ENCODE measurements around the gene RNF10. TPM values are rescaled to one million over a fixed set of nuclear protein-coding genes. Genes with fewer than 3 reads are reported as not detected.

RNF10 gene
- total and polyA plus RNA-seq, 9 of the 15 experiments (the other 6 are each of a cell fraction or from before 2014, with no cell fraction given) = 43.0 to 139 (median 80.1) TPM

GRCh38 chr12:120581998-120582397, 47.8 kb downstream of the RNF10 start:
- no TSS peak for BruUV-seq (replicated peaks)
- peak in 1 of 4 experiments; percentile 31 for DNase-seq (ENCODE audit: extremely low read depth in 1 of 4, low spot score in 3 of 4)
- WGBS (ENCODE audit: insufficient coverage, low coverage, missing lambda C conversion rate) = 10% methylated on average over 9 of the region's 9 CpGs
- Histone ChIP-seq H3K9ac (ENCODE audit: insufficient read depth in 1 of 2, low read depth in 2 of 2, low read length in 2 of 2) (peak overlapping the region in 1 of 2 experiments; percentile 71; a peak in 2 of 4 replicates), H3K9me3 (replicated peaks; ENCODE audit: control insufficient read depth, insufficient read depth, low read depth, low read length) (no peaks in the 10 kb centered on the region), H3K27me3 (ENCODE audit: control insufficient read depth in 2 of 2, insufficient read depth in 2 of 2, low read length in 2 of 2) (peaks cover 7 to 8% of the 10 kb centered on the region in 2 experiments; a peak in 3 of 5 replicates), H4K20me1 (replicated peaks; ENCODE audit: control insufficient read depth, insufficient read depth, low read length) (peaks cover 9% of the 10 kb centered on the region; the same call in 1 of the 2 replicates), H3K36me3 (ENCODE audit: control insufficient read depth, insufficient read depth, low read length) (peaks cover 26% of the 10 kb centered on the region; the same call in 2 of the 3 replicates), H3K4me1 (replicated peaks in 1 of 2; ENCODE audit: control insufficient read depth in 2 of 2, insufficient read depth in 2 of 2, low read length in 2 of 2) (peaks cover 13 to 19% of the 10 kb centered on the region in 2 experiments; a peak in 3 of 5 replicates), H3K27ac (ENCODE audit: extremely low read depth, low read depth, low read length) (peak overlapping the region; percentile 47), H3K9me1 (ENCODE audit: control insufficient read depth, insufficient read depth, low read length) (no peaks in the 10 kb centered on the region), H3K4me2 (ENCODE audit: insufficient read depth, low read length) (peak overlapping the region; percentile 87), H2AFZ (ENCODE audit: low read depth, low read length) (peak overlapping the region; percentile 92), H3K79me2 (ENCODE audit: control insufficient read depth, insufficient read depth, low read length) (peaks cover 14% of the 10 kb centered on the region; the same call in 2 of the 3 replicates), H3K4me3 (peak overlapping the region; percentile 70)
- no peak for ATAC-seq
- intact Hi-C loops (cut with micrococcal nuclease) (loop anchor here (5.0 kb wide), 3 partner anchors 115 to 255 kb away; partner anchors contain the start of genes GATC, PLA2G1B, SRSF9 and TRIAP1), in situ Hi-C loops (cut with MboI) (loop anchor here (5.0 kb wide), 1 partner anchor 130 kb away; the partner anchor contains the start of gene UNC119B)
- FAIRE-seq = no peak
- POLR2A ChIA-PET = interaction anchor here (0.7 to 2.2 kb wide), 5 partner anchors 14 to 290 kb away, joined by 3 to 8 read pairs (median 3); partner anchors contain the start of gene RNU4-2
- CTCF ChIA-PET (ENCODE audit: low intra/inter-chr PET ratio) = interaction anchor here (1.7 to 3.8 kb wide), 2 partner anchors 65 to 67 kb away, joined by 6 to 19 read pairs; no protein-coding TSS in a partner anchor
- TF ChIP-seq POLR2H (tag; IDR thresholded peaks at IDR 0.05; ENCODE audit: low read depth) (no peak), HLTF (IDR thresholded peaks at IDR 0.05) (no peak), STAG1 (CRISPR knock-in tag; IDR thresholded peaks at IDR 0.05; ENCODE audit: borderline replicate concordance) (no peak), ATF3 (IDR thresholded peaks at IDR 0.05) (peak; percentile 97), ATF3 (CRISPR knock-in tag; conservative IDR thresholded peaks at IDR 0.05) (no peak), ZNF324 (CRISPR knock-in tag; IDR thresholded peaks at IDR 0.05) (no peak), ARID3B (CRISPR knock-in tag; IDR thresholded peaks at IDR 0.05; ENCODE audit: borderline replicate concordance) (no peak), ZNF23 (CRISPR knock-in tag; IDR thresholded peaks at IDR 0.05) (no peak), SRSF7 (optimal IDR thresholded peaks at IDR 0.05; ENCODE audit: low read depth, low read length) (no peak), DPF2 (IDR thresholded peaks at IDR 0.05) (no peak), POLR2A (conservative IDR thresholded peaks at IDR 0.05) (no peak), TOE1 (IDR thresholded peaks at IDR 0.05; ENCODE audit: borderline replicate concordance) (no peak), TOE1 (CRISPR knock-in tag; IDR thresholded peaks at IDR 0.05; ENCODE audit: borderline replicate concordance, low read depth) (no peak), NUFIP1 (IDR thresholded peaks at IDR 0.05; ENCODE audit: partially characterized antibody) (no peak), TCFL5 (CRISPR knock-in tag; conservative IDR thresholded peaks at IDR 0.05) (no peak), POLR2G (IDR thresholded peaks at IDR 0.05; ENCODE audit: low read depth, low read length) (no peak), KLF16 (IDR thresholded peaks at IDR 0.05) (no peak), ZNF507 (tag; conservative IDR thresholded peaks at IDR 0.05) (no peak), NFIX (CRISPR knock-in tag; IDR thresholded peaks at IDR 0.05; ENCODE audit: low read depth) (no peak)

Data from K562 (cell line).